ENCODE measurements around the gene PTH2. TPM values are rescaled to one million over a fixed set of nuclear protein-coding genes. Genes with fewer than 3 reads are reported as not detected.

PTH2 gene
- total RNA-seq, 1 experiment from 2014 or later, result not detected

DNA sequence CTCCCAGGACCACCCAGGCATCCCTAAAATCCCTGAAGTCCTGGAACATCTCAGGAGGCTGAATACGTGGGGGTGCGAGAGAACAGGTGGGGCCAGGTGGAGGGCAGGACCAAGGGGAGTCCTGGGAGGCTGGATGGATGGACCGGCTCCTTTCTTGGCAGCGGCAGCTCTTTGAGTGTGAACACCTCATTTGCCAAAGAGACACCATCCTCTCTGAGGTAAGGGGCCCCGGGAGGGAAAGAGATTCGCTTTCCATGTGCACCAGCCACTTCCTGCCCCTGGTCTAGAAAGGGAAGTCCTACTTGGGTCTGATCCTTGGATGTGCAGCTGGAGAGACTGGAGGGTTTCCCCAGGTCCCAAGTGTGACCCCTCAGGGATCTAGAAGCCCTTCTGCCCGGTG, 16.2 kb downstream of the PTH2 start:
- H4K20me1 ChIP-seq (ENCODE audit: insufficient read depth), result no peaks in the 10 kb centered on the region
- intact Hi-C loops (cut with micrococcal nuclease; ENCODE audit: unreplicated experiment), result no loop called here
- DNase-seq, result no peak
- no peak overlapping the region for H3K4me2 ChIP-seq
- ChIA-PET CTCF (no interaction called here), POLR2A (ENCODE audit: unreplicated experiment) (no interaction called here)
- H3K79me2 ChIP-seq (ENCODE audit: low read depth), result no peaks in the 10 kb centered on the region
- H3K4me1 ChIP-seq (replicated peaks; ENCODE audit: insufficient read depth), result peaks cover 9% of the 10 kb centered on the region
- no peak overlapping the region for H2AFZ ChIP-seq
- H3F3A ChIP-seq (ENCODE audit: insufficient read depth, low read depth), result peaks cover 12% of the 10 kb centered on the region
- no peak overlapping the region for H3K4me3 ChIP-seq
- TF ChIP-seq EZH2 (IDR thresholded peaks at IDR 0.05; ENCODE audit: low read depth), result no peak
- TF ChIP-seq, protein P1, sequence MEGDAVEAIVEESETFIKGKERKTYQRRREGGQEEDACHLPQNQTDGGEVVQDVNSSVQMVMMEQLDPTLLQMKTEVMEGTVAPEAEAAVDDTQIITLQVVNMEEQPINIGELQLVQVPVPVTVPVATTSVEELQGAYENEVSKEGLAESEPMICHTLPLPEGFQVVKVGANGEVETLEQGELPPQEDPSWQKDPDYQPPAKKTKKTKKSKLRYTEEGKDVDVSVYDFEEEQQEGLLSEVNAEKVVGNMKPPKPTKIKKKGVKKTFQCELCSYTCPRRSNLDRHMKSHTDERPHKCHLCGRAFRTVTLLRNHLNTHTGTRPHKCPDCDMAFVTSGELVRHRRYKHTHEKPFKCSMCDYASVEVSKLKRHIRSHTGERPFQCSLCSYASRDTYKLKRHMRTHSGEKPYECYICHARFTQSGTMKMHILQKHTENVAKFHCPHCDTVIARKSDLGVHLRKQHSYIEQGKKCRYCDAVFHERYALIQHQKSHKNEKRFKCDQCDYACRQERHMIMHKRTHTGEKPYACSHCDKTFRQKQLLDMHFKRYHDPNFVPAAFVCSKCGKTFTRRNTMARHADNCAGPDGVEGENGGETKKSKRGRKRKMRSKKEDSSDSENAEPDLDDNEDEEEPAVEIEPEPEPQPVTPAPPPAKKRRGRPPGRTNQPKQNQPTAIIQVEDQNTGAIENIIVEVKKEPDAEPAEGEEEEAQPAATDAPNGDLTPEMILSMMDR (conservative IDR thresholded peaks at IDR 0.05), result no peak
- H3K36me3 ChIP-seq (ENCODE audit: low read depth), result no peaks in the 10 kb centered on the region
- no peaks in the 10 kb centered on the region for H3K9me2 ChIP-seq (ENCODE audit: insufficient read depth)
- no peaks in the 10 kb centered on the region for H3K27me3 ChIP-seq (ENCODE audit: insufficient read depth, low read depth)
- BruUV-seq (replicated peaks), result no TSS peak
- no peaks in the 10 kb centered on the region for H3K9me3 ChIP-seq (ENCODE audit: insufficient read depth, low read depth)
- no peak overlapping the region for H3K27ac ChIP-seq

DNA sequence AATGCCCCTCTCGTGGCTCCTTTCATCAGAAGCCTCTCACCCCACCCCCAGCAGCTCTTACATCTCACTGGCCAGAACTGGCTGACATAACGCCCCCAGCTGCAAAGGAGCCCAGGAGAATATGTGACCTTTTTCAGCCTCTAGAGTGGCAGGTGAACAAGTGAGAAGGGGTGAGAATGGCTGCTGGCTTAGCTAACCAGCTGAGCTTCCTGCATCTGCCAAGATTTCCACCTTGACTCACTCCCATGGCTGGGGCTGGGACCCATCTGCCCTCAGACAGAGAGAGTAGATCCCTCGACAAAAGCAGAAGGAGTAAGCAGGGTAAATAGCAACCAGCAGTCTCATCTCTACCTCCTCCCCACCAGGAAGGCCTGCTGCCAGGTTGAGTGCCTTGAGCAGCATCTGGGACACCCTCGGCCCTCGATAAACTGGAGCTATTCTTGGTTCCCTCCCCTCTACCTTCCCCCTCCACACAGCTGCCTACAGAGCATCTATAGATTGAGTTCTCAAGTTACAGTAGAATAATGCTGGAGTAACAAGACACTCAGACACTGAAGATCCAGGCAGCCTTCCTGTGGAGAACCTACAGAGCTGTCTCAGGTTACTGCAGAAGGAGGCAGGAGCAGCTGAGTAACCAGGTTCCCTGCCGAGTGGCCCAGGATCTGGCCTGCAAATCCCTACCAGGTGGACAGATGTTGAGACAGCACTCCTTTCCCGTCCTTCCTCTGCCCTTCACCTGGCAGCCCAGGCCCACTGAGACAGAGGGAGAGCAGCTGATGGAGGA, 19.6 kb downstream of the PTH2 start:
- no peaks in the 10 kb centered on the region for H3K79me2 ChIP-seq (ENCODE audit: low read depth)
- BruUV-seq (replicated peaks), result no TSS peak
- peak; percentile 41 to 67 for DNase-seq
- ChIA-PET POLR2A (ENCODE audit: unreplicated experiment) (no interaction called here), CTCF (no interaction called here)
- no peak overlapping the region for H3K27ac ChIP-seq
- 0 out of 2 replicates have a peak overlapping the region, but pooled peaks have one; percentile 37 for H2AFZ ChIP-seq
- intact Hi-C loops (cut with micrococcal nuclease; ENCODE audit: unreplicated experiment), result no loop called here
- H3K4me1 ChIP-seq (replicated peaks; ENCODE audit: insufficient read depth), result peaks cover 9% of the 10 kb centered on the region
- H4K20me1 ChIP-seq (ENCODE audit: insufficient read depth), result no peaks in the 10 kb centered on the region
- no peaks in the 10 kb centered on the region for H3K9me2 ChIP-seq (ENCODE audit: insufficient read depth)
- peaks cover 12% of the 10 kb centered on the region for H3F3A ChIP-seq (ENCODE audit: insufficient read depth, low read depth)
- no peaks in the 10 kb centered on the region for H3K36me3 ChIP-seq (ENCODE audit: low read depth)
- peak overlapping the region; percentile 57 for H3K4me2 ChIP-seq
- H3K9me3 ChIP-seq (ENCODE audit: insufficient read depth, low read depth), result no peaks in the 10 kb centered on the region
- H3K4me3 ChIP-seq, result no peak overlapping the region
- H3K27me3 ChIP-seq (ENCODE audit: insufficient read depth, low read depth), result no peaks in the 10 kb centered on the region
- TF ChIP-seq, protein P1 (conservative IDR thresholded peaks at IDR 0.05), result no peak
- TF ChIP-seq EZH2 (IDR thresholded peaks at IDR 0.05; ENCODE audit: low read depth), result no peak

DNA sequence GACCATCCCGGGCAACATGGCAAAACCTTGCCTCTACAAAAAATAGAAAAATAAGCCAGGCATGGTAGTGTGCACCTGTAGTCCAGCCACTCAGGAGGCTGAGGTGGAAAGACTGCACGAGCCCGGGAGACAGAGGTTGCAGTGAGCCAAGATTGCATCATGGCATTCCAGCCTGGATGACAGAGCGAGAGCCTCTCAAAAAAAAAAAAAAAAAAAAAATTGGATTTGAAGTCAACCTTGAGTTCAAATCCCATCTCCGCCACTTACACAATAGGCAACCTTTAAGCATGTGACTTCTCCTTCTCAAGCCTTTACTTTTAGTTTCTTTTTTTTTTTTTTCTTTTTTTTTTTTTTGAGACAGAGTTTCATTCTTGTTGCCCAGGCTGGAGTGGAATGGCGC, 23.2 kb downstream of the PTH2 start:
- CTCF ChIA-PET, result no interaction called here
- POLR2A ChIA-PET (ENCODE audit: unreplicated experiment), result no interaction called here
- Histone ChIP-seq H3K4me2 (no peak overlapping the region), H3K27ac (no peak overlapping the region), H3K36me3 (ENCODE audit: low read depth) (no peaks in the 10 kb centered on the region), H3K27me3 (ENCODE audit: insufficient read depth, low read depth) (no peaks in the 10 kb centered on the region), H3K4me3 (no peak overlapping the region), H3F3A (ENCODE audit: insufficient read depth, low read depth) (peaks cover 12% of the 10 kb centered on the region), H3K9me2 (ENCODE audit: insufficient read depth) (no peaks in the 10 kb centered on the region), H3K4me1 (replicated peaks; ENCODE audit: insufficient read depth) (peaks cover 9% of the 10 kb centered on the region), H3K79me2 (ENCODE audit: low read depth) (no peaks in the 10 kb centered on the region), H2AFZ (no peak overlapping the region), H4K20me1 (ENCODE audit: insufficient read depth) (no peaks in the 10 kb centered on the region), H3K9me3 (ENCODE audit: insufficient read depth, low read depth) (no peaks in the 10 kb centered on the region)
- no TSS peak for BruUV-seq (replicated peaks)
- TF ChIP-seq EZH2 (IDR thresholded peaks at IDR 0.05; ENCODE audit: low read depth), result no peak
- TF ChIP-seq, protein P1 (conservative IDR thresholded peaks at IDR 0.05), result no peak
- intact Hi-C loops (cut with micrococcal nuclease; ENCODE audit: unreplicated experiment), result no loop called here
- DNase-seq, result no peak
